GM23338 (cell line): ENCODE results near the gene CHAC1.

Experiments used
- EZH2 ChIP-seq: fragments of 200-600 bp; sonication (generic); IDR thresholded peaks from one replicate; pipeline ENCODE4 v1.8.0; 2017; ENCODE audit warnings: antibody characterized with exemption, mild to moderate bottlenecking, low read depth; ENCODE audit not compliant: unreplicated experiment
- POLR2AphosphoS5 ChIP-seq: IDR thresholded peaks from 2 replicates; pipeline ENCODE4 v1.6.1; 2016; ENCODE audit warnings: antibody characterized with exemption, low read depth
- TF ChIP-seq, protein P1 (sequence below): fragments of 250-450 bp; sonication (Bioruptor Pico); IDR thresholded peaks from 2 replicates; pipeline ENCODE4 v1.5.0; 2020; ENCODE audit warnings: mild to moderate bottlenecking, moderate library complexity
- TF ChIP-seq, protein P2 (sequence below), 2 experiments: fragments of 200-600 bp in 1 of 2; sonication (generic) in 1 of 2; conservative IDR thresholded peaks; 2 replicates each; pipeline versions ENCODE4 v1.5.1 to v1.6.1; 2016 to 2017; ENCODE audit warnings: antibody characterized with exemption in 2 of 2, low read depth in 2 of 2, mild to moderate bottlenecking in 2 of 2, moderate library complexity in 1 of 2

DNA sequence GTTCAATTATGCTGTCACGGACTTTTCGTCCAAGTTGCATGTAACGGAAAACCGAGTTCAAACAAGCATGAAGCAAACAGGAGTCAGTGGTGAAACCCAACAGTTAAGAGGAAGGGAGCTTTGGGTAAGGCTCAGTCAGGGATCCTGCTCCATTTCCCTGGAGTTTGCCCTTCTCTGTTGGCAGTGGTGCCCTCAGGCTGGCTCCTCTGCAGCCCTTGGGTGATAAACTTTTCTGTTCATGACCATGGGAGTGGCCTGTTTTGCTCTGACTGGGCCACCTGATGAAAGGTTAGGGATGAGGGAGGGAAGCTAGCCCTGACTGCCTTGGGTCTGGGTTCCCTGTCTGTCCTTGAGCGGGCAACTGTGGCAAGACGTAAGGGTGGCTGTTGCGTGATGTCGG is 16.1 kb downstream of the CHAC1 start:
- TF ChIP-seq EZH2 (no peak), POLR2AphosphoS5 (no peak)
- TF ChIP-seq, protein P1, sequence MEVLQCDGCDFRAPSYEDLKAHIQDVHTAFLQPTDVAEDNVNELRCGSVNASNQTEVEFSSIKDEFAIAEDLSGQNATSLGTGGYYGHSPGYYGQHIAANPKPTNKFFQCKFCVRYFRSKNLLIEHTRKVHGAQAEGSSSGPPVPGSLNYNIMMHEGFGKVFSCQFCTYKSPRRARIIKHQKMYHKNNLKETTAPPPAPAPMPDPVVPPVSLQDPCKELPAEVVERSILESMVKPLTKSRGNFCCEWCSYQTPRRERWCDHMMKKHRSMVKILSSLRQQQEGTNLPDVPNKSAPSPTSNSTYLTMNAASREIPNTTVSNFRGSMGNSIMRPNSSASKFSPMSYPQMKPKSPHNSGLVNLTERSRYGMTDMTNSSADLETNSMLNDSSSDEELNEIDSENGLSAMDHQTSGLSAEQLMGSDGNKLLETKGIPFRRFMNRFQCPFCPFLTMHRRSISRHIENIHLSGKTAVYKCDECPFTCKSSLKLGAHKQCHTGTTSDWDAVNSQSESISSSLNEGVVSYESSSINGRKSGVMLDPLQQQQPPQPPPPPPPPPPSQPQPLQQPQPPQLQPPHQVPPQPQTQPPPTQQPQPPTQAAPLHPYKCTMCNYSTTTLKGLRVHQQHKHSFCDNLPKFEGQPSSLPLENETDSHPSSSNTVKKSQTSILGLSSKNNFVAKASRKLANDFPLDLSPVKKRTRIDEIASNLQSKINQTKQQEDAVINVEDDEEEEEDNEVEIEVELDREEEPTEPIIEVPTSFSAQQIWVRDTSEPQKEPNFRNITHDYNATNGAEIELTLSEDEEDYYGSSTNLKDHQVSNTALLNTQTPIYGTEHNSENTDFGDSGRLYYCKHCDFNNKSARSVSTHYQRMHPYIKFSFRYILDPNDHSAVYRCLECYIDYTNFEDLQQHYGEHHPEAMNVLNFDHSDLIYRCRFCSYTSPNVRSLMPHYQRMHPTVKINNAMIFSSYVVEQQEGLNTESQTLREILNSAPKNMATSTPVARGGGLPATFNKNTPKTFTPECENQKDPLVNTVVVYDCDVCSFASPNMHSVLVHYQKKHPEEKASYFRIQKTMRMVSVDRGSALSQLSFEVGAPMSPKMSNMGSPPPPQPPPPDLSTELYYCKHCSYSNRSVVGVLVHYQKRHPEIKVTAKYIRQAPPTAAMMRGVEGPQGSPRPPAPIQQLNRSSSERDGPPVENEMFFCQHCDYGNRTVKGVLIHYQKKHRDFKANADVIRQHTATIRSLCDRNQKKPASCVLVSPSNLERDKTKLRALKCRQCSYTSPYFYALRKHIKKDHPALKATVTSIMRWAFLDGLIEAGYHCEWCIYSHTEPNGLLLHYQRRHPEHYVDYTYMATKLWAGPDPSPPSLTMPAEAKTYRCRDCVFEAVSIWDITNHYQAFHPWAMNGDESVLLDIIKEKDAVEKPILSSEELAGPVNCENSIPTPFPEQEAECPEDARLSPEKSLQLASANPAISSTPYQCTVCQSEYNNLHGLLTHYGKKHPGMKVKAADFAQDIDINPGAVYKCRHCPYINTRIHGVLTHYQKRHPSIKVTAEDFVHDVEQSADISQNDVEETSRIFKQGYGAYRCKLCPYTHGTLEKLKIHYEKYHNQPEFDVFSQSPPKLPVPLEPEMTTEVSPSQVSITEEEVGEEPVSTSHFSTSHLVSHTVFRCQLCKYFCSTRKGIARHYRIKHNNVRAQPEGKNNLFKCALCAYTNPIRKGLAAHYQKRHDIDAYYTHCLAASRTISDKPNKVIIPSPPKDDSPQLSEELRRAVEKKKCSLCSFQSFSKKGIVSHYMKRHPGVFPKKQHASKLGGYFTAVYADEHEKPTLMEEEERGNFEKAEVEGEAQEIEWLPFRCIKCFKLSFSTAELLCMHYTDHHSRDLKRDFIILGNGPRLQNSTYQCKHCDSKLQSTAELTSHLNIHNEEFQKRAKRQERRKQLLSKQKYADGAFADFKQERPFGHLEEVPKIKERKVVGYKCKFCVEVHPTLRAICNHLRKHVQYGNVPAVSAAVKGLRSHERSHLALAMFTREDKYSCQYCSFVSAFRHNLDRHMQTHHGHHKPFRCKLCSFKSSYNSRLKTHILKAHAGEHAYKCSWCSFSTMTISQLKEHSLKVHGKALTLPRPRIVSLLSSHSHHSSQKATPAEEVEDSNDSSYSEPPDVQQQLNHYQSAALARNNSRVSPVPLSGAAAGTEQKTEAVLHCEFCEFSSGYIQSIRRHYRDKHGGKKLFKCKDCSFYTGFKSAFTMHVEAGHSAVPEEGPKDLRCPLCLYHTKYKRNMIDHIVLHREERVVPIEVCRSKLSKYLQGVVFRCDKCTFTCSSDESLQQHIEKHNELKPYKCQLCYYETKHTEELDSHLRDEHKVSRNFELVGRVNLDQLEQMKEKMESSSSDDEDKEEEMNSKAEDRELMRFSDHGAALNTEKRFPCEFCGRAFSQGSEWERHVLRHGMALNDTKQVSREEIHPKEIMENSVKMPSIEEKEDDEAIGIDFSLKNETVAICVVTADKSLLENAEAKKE (CRISPR knock-in tag): no peak
- TF ChIP-seq, protein P2, sequence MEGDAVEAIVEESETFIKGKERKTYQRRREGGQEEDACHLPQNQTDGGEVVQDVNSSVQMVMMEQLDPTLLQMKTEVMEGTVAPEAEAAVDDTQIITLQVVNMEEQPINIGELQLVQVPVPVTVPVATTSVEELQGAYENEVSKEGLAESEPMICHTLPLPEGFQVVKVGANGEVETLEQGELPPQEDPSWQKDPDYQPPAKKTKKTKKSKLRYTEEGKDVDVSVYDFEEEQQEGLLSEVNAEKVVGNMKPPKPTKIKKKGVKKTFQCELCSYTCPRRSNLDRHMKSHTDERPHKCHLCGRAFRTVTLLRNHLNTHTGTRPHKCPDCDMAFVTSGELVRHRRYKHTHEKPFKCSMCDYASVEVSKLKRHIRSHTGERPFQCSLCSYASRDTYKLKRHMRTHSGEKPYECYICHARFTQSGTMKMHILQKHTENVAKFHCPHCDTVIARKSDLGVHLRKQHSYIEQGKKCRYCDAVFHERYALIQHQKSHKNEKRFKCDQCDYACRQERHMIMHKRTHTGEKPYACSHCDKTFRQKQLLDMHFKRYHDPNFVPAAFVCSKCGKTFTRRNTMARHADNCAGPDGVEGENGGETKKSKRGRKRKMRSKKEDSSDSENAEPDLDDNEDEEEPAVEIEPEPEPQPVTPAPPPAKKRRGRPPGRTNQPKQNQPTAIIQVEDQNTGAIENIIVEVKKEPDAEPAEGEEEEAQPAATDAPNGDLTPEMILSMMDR (conservative IDR thresholded peaks at IDR 0.05; ENCODE audit: low read depth in 2 of 2): no peak
